Heart left ventricle (tissue), 13 donors: ENCODE results near the gene CCL18.

Experiments
- POLR2A ChIP-seq, 2 donors: fragments of 450-650 bp; IDR thresholded peaks; one replicate each; pipeline ENCODE4 v1.6.1; 2017; ENCODE audit warnings: antibody characterized with exemption in 2 of 2, mild to moderate bottlenecking in 2 of 2, moderate library complexity in 2 of 2
- TF ChIP-seq, protein P1 (sequence below), 12 donors: fragments of 200-600 bp; sonication (generic) in 4 of 12; IDR thresholded peaks; one replicate each; pipeline versions ENCODE4 v1.5.0 to v1.8.0; 2018 to 2022; ENCODE audit warnings: antibody characterized with exemption in 12 of 12, mild to moderate bottlenecking in 5 of 12
- donor health status: ischemic (EF 13 %, LVEDD 7.1; RV severe dilation, severe dysfunction).
- donor health status: DM: no; HTN: yes; CAD: no.
- donor health status: DM: no; HTN: no; CAD: no.
- donor health status: ischemic (EF 25% LVEDD 6.9; RV normal size, moderate dysfunction).
- donor health status: ischemic (EF 25% LVEDD 5.7; RV mildly dilated, moderate dysfunction).
- donor health status: ischemic (EF 35%, LVEDD 5.7; RV mildly dilated, moderate dysfunction).
- donor health status: nonischemic (EF 11% LVEDD 7.7; RV severe dilation, severe dysfunction).
- donor health status: DM: yes; HTN: yes; CAD: no.
- donor health status: PGD.
- donor health status: ischemic (EF 29% LVEDD 5.4; RV normal size, mild dysfunction).
- donor health status: nonischemic (EF 23%, LVEDD 6.1; RV moderate dilation, normal function).

DNA sequence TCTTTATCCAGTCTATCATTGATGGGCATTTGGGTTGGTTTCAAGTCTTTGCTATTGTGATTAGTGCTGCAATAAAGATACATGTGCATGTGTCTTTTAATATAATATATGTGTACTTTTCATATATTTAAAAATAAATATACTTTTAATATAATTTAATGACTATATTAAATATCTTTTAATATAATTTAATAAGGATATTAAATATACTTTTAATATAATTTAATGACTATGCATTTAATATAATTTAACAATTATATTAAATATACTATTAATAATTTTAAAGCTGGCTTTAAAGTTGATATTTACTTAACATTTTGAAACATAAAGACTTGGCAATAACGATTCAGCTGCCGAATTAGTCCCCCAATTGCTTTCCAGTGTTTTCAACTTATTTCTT, 47.5 kb upstream of the CCL18 start:
- TF ChIP-seq, protein P1, sequence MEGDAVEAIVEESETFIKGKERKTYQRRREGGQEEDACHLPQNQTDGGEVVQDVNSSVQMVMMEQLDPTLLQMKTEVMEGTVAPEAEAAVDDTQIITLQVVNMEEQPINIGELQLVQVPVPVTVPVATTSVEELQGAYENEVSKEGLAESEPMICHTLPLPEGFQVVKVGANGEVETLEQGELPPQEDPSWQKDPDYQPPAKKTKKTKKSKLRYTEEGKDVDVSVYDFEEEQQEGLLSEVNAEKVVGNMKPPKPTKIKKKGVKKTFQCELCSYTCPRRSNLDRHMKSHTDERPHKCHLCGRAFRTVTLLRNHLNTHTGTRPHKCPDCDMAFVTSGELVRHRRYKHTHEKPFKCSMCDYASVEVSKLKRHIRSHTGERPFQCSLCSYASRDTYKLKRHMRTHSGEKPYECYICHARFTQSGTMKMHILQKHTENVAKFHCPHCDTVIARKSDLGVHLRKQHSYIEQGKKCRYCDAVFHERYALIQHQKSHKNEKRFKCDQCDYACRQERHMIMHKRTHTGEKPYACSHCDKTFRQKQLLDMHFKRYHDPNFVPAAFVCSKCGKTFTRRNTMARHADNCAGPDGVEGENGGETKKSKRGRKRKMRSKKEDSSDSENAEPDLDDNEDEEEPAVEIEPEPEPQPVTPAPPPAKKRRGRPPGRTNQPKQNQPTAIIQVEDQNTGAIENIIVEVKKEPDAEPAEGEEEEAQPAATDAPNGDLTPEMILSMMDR (IDR thresholded peaks at IDR 0.05): no peak
- TF ChIP-seq POLR2A (IDR thresholded peaks at IDR 0.05): no peak
